ENCODE data around the gene ZNF800.

ZNF800 gene

DNA sequence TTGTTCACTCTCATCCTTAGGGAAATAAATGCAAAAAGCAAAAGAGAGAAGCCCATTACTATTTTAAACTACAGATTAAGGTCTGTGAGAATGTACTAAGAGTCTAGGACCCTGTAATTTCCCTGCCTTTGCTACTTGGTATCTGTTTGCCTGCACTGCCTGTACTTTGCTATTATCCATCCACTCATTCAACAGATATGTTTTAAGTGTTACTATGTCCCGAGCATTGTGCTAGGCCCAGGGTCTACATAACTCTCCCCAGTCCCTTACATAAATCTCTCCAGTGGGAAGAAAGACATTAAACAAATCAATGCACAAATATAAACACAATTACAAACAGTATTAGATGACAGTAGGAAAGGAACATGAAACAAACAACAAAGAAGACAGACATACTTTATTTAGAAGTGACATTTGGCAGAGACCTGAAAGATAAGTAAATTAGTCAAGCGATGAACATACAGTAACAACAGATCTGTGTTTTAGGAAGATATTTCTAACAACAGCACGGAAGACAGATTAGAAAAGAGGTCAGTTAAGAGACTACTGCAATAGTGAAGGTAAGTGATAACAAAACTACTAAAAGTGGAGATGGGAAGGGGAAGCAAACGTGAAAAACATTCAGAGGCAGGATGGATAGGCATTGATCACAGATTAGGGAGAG, 30.0 kb downstream of the ZNF800 start:
- DNase-seq, result no peak
- intact Hi-C loops (cut with DNase I), result no loop called here

DNA sequence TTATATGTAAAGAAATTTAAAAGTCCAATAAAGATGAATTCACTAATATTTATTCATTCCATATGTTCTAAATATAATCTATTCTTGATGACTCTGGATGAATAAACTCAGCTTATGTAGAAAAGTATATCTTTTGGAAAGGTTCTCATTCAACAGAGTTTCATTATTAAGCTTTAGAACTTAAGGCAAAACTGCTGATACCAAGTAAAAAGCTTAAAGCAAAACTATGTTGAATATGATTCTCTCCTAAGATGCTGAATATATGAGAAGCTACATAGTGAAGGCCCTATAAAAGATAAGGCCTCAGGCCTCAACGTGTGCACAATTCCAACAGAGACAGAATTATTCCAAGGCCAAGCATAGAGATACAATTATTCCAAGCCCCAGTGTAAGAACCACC, 30.8 kb downstream of the ZNF800 start:
- intact Hi-C loops (cut with DNase I), result no loop called here
- DNase-seq, result no peak

DNA sequence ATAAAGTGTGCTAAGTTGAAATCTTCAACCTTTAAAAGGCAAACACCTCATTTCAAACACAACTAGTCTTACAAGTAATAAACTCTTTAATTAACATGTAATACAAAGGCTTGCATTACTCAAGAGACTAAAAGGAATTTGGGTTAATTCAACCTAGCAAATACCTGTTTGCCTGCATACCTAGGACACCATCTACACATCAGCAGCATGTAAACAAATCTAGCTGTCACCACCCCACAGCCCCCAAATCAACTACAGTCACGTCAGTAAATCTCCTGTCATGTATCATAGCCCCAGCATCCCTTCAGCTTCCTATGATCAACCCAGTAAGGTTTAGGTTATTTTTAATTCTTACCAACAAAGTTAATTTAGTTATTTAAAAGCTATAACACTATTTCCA, 33.5 kb downstream of the ZNF800 start:
- intact Hi-C loops (cut with DNase I), result no loop called here
- no peak for DNase-seq

DNA sequence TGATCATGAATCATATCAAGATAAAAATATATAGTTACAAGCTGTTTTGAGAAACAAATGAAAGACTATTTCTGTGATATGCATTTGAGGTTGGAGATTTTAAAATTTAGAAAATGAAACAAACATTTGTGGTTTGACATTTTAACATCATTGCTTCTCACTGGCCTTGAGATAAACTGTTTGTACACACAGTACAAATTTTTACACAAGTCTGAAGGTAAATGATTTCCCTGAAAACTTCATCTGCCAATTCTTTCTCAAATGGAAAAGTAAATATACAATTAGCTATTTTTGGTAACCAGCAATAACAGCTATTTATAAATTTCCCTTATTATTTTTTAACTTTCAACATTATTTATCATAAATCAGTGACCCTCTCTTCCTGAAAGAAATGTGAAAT, 38.6 kb downstream of the ZNF800 start:
- intact Hi-C loops (cut with DNase I), result no loop called here
- no peak for DNase-seq

DNA sequence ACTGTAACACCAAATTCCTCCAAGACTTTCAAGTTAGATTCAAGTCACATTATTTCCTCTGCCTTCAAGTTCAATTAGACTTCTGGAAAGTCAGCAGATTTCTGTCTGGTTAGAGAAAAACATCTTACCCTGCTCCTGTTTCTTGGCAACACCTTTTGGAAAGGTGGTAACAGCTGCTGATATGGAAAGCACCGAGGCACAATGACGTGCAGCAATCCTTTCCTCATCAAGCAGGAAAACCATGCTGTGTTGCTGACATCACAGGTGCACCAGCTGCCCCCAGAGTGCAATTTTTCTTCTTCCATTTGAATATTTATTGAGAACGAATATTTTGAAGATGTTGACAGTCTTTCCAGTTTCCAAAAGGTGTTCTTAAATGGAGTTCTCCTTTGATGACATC, 41.9 kb downstream of the ZNF800 start:
- DNase-seq, result no peak
- intact Hi-C loops (cut with DNase I), result no loop called here

DNA sequence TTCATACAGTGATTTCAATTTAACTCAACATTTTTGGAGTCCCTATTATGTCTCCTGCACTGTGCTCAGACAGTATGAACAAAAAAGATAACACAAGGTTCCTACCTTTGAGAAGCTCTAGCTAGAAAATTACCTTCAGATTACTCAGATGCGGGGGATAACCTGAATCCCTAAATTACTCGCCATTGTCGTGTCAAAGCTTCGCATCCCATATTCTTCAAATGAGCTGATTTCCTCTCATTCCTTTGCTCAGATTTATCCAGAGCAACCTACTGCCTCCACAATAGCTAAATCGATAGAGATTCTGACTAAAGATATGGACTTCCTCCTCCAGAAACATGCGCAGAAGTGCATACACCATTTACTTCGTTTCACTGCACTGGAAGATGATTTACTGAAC, 42.6 kb downstream of the ZNF800 start:
- DNase-seq, result peak in 7 of 42 donors; percentile 6 to 41 (median 18)
- intact Hi-C loops (cut with DNase I), result loop anchor here (5.0 kb wide), 1 partner anchor 42 kb away; the partner anchor contains the start of gene ZNF800

DNA sequence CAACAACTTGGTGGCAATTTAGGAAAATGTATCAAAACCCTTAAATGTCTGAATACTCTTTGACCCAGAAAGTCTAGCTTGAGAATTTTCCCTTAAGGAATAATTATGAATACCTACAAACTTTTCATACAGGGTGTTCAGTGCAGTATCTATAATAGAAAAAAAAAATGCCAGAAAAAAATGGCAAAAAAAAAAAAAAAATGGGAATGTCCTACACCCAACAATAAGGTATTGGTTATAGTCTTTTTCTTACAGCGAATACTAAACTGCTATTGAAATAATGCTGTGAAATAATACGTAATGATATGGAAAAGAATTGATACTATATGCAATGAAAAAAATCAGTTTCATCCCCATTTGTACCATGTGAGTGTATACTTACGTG, 44.3 kb downstream of the ZNF800 start:
- DNase-seq, result no peak
- intact Hi-C loops (cut with DNase I), result loop anchor here (5.0 kb wide), 1 partner anchor 44 kb away; the partner anchor contains the start of gene ZNF800

DNA sequence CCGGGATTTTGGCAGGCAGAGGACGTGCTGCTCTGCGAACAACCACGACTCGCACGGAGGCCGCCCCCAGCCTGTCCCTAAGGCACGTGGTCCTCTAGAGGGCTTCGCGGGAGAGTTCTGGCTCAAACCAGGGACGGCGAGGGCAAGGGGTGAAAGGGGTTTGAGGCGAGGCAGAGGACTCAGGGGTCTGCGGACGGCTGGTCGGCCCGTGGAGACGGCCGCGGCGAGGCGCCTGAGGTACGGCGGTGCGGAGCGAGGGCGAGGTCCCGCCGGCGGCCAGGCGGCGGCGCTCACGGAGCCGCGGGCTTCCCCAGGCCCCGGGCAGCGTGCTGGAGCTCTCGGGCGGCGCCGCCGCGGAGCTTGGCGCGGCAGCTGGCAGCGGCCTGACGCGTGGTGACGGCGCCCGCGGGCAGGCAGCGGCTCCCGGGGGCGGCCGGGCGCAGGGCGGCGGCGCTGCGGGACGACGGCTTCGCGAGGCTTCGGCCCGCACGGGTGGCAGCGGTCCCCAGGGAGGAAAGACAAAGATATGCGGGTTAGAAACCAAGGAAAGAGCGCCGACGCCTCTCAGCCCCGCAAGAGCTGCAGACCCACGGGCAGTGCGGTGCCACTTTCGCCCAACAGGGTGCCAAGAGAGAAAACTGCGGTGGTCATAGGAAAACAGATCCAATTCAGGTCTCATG, 44.8 kb downstream of the ZNF800 start:
- intact Hi-C loops (cut with DNase I), result loop anchor here (5.0 kb wide), 1 partner anchor 45 kb away; the partner anchor contains the start of gene ZNF800
- peak in 40 of 42 donors; percentile 19 to 79 (median 57) for DNase-seq

DNA sequence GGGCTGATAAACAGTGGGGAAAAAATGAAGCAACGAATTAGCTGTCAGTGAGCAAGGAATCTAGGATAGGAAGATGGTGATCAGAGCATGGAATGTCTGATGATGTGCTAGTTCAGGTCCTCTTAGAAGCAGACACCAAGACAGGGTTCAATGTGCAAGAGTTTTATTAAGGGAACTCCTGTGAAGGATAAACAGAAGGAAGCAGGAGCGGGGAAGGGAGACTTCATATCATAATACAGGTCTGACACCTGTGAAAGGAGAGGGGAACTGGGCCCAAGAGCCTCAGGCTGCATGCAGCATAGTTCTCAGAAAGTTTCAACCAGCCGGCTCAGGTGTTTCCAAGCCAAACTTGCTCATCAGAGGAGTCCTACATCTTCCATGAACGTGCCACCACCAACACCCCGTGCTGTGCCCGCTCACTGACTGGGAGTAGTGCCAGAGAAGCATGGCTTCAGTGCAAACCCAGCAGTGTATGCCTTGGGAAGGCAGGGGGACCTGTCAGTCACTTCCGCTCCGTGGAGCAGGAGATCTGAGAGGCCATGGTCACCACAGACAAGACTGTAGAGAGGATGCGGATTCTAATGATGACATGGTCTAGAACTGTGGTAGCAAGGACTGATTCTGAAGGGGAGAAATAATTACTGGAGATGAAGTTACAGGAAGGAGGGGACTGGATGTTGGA, 45.8 kb downstream of the ZNF800 start:
- intact Hi-C loops (cut with DNase I), result loop anchor here (5.0 kb wide), 1 partner anchor 46 kb away; the partner anchor contains the start of gene ZNF800
- DNase-seq, result no peak

DNA sequence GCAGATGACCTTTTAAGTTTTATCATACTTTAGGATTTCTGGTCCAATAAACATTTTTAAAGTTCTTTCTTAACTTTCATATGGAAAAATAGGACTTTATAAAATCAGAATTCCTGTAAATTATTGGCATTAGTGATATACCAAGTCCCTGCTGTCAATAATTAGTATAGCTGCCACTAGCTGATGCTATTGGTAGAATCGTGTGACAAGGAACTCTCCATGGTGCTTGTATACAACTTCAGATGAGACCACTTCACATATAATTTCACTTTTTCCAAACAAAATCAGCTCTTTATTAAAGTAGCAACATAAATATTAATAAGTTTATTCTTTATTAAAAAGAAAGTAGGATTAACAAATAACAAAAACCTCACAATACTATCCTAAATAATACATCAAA, 49.9 kb downstream of the ZNF800 start:
- DNase-seq, result no peak
- intact Hi-C loops (cut with DNase I), result no loop called here

DNA sequence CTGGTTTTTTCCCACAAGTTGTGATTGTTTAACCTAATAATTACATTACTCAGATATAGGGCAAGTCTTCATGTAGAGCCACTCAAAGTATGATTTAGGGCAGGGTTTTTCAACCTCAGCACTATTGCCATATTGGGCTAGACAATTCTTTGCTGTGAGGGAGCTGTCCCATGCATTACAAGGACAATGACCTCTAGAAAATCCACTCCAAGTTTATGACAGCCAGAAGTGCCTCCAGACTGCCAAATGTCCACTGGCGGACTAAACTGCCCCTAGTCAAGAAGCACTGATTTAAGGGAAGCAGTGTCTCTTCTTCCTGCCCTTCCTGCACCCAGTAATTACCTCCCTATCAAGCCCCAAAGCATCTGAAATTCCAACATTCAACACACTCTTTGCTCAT, 54.4 kb downstream of the ZNF800 start:
- intact Hi-C loops (cut with DNase I), result no loop called here
- DNase-seq, result no peak

DNA sequence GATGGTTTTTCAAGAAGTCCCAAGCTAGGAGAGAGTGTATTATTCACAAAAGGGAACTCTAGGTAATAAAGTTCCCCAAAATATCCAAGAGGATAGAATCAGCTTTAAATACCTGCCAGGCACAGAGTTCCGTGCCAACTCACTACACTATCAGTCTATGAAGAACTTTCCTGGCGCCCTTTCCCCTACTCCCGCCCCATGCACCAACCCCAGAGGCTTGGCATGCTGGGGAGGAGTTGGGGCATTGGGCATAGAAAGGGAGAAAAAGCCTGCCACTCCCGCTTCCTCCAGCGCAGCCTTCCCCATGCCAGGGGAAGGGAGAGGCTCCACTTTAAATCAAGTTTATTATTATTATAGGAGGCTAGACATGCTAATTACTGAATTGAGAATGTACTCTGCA, 54.9 kb downstream of the ZNF800 start:
- intact Hi-C loops (cut with DNase I), result no loop called here
- no peak for DNase-seq

DNA sequence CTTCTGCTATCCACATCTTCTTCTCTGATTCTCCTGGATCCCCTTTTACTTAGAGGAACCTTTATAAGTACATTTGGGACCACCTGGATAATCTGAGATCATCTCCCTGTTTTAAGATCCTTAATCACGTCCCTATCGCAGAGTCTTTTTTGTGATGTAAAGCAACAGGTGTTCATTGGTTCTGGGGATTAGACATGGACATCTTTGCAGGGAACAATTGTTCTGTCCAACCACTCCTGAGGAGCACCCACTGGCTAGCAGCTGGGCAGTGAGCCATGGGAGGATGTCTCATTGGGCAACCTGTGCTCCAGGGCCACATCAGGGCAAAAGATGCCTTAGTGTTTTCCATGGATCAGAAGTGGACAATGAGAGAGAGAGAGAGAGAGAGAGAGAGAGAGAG, 56.0 kb downstream of the ZNF800 start:
- no peak for DNase-seq
- intact Hi-C loops (cut with DNase I), result no loop called here

DNA sequence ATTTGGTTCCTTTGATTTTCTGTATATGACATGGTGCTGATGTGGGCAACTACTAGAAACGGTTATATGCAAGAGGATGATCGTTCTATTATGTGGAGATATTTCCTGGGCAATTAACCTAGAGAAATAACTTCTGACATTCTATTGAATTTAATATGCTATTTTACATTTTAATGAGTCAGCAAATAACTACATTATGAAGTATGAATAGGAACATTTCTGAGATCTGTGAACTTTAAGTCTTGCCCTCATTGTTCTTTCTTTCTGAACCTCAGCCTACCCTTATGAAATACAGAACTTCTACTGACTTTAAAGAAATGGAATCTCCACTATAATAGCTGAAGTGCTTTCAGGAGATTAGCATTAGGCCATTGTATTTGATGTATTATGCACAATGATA, 59.6 kb downstream of the ZNF800 start:
- no peak for DNase-seq
- intact Hi-C loops (cut with DNase I), result no loop called here

DNA sequence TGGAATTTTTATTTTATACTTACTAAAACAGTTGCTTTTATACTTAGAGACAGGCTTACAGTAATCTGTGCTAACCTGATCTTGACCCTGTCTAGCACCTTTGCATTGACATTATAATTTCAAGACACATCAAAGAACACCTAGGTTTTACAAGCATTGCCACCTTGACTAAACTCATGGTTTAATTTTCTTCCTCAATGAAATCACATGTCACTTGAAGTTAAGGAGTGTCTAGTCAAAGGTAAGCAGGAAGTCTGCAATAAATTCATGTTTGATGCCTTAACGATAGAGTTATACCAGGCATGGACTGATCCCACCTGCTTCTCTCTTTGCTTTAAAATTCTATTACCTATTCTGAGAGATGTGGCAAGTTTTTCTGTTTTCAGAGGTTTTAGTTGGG, 62.4 kb downstream of the ZNF800 start:
- intact Hi-C loops (cut with DNase I), result no loop called here

DNA sequence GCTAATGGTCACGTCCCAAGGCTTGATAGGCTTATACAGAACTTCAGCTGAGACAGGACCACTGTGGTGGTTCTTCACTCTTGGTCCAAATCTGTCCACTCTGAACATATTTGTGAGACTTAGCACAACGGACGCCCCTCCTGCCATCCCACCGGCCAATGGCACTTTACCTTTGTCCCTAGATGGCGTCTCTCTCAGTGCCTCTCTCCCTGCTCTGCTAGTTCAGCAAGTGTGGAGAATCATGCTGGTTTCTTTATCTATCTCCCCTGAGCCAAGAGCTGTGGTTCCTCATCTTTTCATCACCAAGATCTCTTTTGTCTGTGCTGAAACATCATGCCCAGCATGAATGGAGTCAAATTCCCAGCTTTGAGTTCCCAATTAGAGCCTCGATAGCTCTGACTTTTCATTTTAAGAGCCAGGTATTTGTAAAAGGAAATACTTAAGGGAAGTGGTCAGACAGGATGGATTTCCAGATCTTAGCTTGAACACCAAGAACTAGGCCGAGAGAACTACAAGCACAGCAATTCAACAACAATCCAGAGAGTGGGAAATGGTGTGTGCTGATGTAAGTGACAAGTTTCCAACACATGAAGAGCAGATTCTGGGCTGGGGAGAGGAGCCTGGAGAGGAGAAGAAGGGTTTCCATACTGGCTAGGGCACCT, 69.5 kb downstream of the ZNF800 start:
- intact Hi-C loops (cut with DNase I), result no loop called here
- DNase-seq, result no peak

More for the DNA sequence above, 62.4 kb downstream of the ZNF800 start:
- DNase-seq, result no peak

DNA sequence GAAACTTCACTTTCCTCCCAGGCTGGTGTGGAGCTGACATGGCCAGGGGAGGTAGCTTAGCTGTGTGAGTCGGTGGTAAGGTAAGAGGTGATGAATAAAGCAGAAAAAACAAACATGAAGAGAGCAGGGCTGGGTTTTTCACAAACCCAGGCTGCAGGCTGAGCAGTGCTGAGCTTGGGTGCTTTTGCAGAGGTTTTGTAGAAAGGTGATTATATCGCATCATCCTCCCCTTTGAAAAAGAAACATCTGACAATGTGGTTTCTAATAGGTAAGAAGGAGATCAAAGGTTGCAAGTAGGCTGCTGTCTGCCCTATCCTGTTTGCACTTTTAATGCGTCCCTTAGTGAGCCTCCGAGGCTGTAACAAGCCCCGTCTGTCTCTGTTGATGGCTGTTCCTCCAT, 70.2 kb downstream of the ZNF800 start:
- intact Hi-C loops (cut with DNase I), result no loop called here
- no peak for DNase-seq

DNA sequence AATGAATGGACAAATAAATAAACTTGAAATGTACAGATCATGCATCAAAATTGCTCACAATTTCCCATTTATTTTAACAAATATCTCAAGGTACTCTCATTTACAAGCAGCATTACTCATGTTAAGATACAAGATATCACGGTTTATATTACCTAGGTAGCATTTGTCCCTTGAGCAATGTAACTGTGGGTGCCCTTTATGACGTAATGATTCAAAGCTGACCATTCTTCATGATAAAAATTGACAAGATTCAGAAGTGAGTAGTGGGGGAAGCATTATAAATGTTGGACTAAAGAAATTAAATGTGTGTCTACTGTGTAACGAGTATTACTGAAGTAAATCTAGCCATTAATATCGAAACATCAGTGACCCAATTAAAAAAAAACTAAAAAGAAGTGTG, 71.5 kb downstream of the ZNF800 start:
- intact Hi-C loops (cut with DNase I), result no loop called here
- DNase-seq, result no peak

All from head of caudate nucleus (tissue), 42 donors.